Subcutaneous adipose tissue (tissue), 4 donors: ENCODE measurements around the gene ABCB4. TPM values are rescaled to one million over a fixed set of nuclear protein-coding genes. Genes with fewer than 3 reads are reported as not detected.

Source experiments
- CTCF ChIP-seq: fragments of 450-650 bp; IDR thresholded peaks from one replicate; pipeline ENCODE4 v1.5.1; 2016; ENCODE audit warnings: low read depth, mild to moderate bottlenecking, control low read depth, antibody characterized with exemption, moderate library complexity
- total RNA-seq, 4 donors: library from RNA; depleted of rRNA; stranded (reverse); fragments of >200 nt; gene quantifications; one replicate each; pipeline ENCODE4 v1.1.0, GENCODE V29; 2016

ABCB4 gene
- total RNA-seq, 4 donors from 2014 or later = 0.88 to 3.1 (median 1.6) TPM

DNA sequence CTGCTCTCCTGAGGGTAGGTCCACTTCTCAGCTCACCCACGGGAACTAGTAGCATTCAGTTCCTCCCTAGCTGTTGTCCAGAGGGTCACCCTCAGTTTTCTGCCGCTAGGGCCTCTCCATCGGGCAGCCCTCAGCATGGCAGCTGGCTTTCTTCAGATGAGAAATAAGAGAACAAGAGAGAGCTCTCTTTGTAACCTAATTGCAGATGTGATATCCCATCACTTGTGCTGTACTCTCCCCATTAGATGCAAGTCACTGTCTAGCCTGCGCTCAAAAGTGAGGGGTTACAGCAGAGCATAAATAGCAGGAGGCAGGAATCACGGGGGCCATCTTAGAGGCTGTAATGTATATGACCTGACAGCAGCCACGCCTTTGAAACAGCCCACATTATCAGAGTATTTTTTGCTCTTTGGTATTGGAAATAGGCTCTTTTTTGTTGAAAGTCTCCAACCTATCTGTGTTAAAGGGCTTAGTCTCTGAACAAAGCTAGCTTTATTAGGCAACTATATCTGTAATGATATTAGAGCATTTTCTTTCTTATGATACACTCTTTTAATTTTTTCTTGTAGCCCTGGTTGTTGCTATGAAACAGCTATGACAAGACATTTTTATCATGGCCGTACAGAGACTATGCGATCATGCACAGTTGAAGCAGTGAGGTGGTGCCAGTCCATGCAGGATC lies 84.3 kb downstream of the ABCB4 start:
- TF ChIP-seq CTCF = no peak

DNA sequence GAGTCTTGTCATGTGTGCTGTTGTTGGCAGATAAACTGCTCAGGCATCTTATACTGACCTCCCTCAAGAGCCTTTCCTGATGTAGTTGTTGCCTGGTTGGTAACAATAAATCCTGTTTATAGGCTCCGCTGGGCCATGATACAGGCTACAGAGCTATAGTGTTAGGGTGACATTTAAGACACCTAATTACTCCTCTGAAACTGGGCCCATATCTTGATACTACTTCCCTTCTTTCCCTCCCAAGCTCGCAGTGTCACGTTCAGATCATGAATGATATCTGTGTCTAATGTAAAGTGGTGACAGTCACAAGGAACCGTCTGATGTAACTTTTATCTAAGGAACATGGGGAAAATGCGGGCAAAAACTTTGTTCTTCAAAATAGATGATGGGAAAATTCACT lies 94.6 kb downstream of the ABCB4 start:
- TF ChIP-seq CTCF = no peak

GRCh38 chr7:87375662-87376435 lies 99.6 kb downstream of the ABCB4 start:
- no peak for TF ChIP-seq CTCF

- TF ChIP-seq CTCF = no peak
Measured at GRCh38 chr7:87370660-87371180, 104.8 kb downstream of the ABCB4 start.

GRCh38 chr7:87369216-87369615 lies 106.3 kb downstream of the ABCB4 start:
- TF ChIP-seq CTCF = no peak

- TF ChIP-seq CTCF = no peak
Measured at GRCh38 chr7:87364246-87364645, 111.2 kb downstream of the ABCB4 start.

- TF ChIP-seq CTCF = no peak
Measured at GRCh38 chr7:87363342-87363741, 112.1 kb downstream of the ABCB4 start.
